PFSK-1 (cell line): ENCODE data around the gene NPPA.
A peak's percentile ranks its signal among the peaks of the same experiment; 100 is the strongest.

ENCODE experiments used
- POLR2AphosphoS5 ChIP-seq: IDR thresholded peaks from 2 replicates; pipeline ENCODE4 v1.6.1; 2012; ENCODE audit warnings: low read depth, mild to moderate bottlenecking, control low read depth, low read length, moderate library complexity
- SIN3A ChIP-seq: IDR thresholded peaks from 2 replicates; pipeline ENCODE4 v1.6.1; 2012; ENCODE audit warnings: mild to moderate bottlenecking, low read length, moderate library complexity, borderline replicate concordance; ENCODE audit not compliant: insufficient read depth
- TAF1 ChIP-seq: IDR thresholded peaks from 2 replicates; pipeline ENCODE4 v1.6.1; 2012; ENCODE audit warnings: low read length, control low read depth, borderline replicate concordance; ENCODE audit not compliant: insufficient read depth
- TF ChIP-seq, protein P1 (sequence below), 2 experiments: IDR thresholded peaks; 2 replicates each; pipeline versions ENCODE4 v1.6.1 to v1.8.0; 2011 to 2012; ENCODE audit warnings: low read depth in 2 of 2, low read length in 2 of 2, control low read depth in 1 of 2, inconsistent platforms in 1 of 2, mild to moderate bottlenecking in 1 of 2, moderate library complexity in 1 of 2; ENCODE audit not compliant: insufficient read depth in 1 of 2

DNA sequence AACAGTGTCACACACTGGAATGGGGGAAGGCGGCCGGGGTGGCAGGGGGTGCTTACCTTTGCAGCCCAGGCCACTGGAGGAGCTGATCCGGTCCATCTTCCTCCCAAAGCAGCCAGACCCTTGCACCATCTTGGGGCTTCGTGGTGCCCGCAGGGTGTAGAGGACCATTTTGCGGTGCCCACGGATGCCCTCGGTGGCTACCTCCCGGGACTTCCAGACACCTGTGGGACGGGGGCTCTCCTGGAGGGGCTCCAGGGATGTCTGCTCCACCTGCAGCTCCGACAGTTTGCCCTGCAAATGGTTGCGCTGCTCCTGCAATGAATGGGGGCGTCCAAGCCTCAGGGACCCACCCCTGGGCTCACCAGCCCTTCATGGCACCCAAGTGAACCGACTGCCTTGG, 10.6 kb upstream of the NPPA start:
- TF ChIP-seq POLR2AphosphoS5 (no peak), SIN3A (no peak), TAF1 (no peak)
- TF ChIP-seq, protein P1, sequence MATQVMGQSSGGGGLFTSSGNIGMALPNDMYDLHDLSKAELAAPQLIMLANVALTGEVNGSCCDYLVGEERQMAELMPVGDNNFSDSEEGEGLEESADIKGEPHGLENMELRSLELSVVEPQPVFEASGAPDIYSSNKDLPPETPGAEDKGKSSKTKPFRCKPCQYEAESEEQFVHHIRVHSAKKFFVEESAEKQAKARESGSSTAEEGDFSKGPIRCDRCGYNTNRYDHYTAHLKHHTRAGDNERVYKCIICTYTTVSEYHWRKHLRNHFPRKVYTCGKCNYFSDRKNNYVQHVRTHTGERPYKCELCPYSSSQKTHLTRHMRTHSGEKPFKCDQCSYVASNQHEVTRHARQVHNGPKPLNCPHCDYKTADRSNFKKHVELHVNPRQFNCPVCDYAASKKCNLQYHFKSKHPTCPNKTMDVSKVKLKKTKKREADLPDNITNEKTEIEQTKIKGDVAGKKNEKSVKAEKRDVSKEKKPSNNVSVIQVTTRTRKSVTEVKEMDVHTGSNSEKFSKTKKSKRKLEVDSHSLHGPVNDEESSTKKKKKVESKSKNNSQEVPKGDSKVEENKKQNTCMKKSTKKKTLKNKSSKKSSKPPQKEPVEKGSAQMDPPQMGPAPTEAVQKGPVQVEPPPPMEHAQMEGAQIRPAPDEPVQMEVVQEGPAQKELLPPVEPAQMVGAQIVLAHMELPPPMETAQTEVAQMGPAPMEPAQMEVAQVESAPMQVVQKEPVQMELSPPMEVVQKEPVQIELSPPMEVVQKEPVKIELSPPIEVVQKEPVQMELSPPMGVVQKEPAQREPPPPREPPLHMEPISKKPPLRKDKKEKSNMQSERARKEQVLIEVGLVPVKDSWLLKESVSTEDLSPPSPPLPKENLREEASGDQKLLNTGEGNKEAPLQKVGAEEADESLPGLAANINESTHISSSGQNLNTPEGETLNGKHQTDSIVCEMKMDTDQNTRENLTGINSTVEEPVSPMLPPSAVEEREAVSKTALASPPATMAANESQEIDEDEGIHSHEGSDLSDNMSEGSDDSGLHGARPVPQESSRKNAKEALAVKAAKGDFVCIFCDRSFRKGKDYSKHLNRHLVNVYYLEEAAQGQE (IDR thresholded peaks at IDR 0.05; ENCODE audit: insufficient read depth in 1 of 2, low read depth in 2 of 2, low read length in 2 of 2): 0 out of 4 replicates have a peak, but pooled peaks of 1 of the 2 experiments have one; percentile 8
